IgD-negative memory B cell (primary cell): ENCODE measurements around the gene VEPH1. TPM values are rescaled to one million over a fixed set of nuclear protein-coding genes. Genes with fewer than 3 reads are reported as not detected.
"Not testable (repeated sequence)": the region's sequence is repeated elsewhere in the genome, so short reads cannot be mapped to it uniquely, and the experiment has no call there.

Experiments used
- H3K27ac Mint-ChIP-seq, 3 donors: one replicate each; pipeline ENCODE4 v1.8.0; 2020 to 2022; ENCODE audit warnings: mild to moderate bottlenecking in 3 of 3, mixed read lengths in 3 of 3, moderate library complexity in 1 of 3
- H3K27me3 Mint-ChIP-seq: one replicate; pipeline ENCODE4 v1.8.0; 2021; ENCODE audit warnings: mixed read lengths
- H3K36me3 Mint-ChIP-seq: one replicate; pipeline ENCODE4 v1.8.0; 2020; ENCODE audit warnings: mild to moderate bottlenecking, mixed read lengths
- H3K4me1 Mint-ChIP-seq, 3 donors: one replicate each; pipeline ENCODE4 v1.8.0; 2020 to 2022; ENCODE audit warnings: mixed read lengths in 3 of 3, mild to moderate bottlenecking in 1 of 3
- H3K4me3 Mint-ChIP-seq, 4 donors: one replicate each; pipeline ENCODE4 v1.8.0; 2020 to 2022; ENCODE audit warnings: mild to moderate bottlenecking in 4 of 4, mixed read lengths in 4 of 4, moderate library complexity in 3 of 4
- H3K9me3 Mint-ChIP-seq, 3 donors: one replicate each; pipeline ENCODE4 v1.8.0; 2020 to 2021; ENCODE audit warnings: mixed read lengths in 3 of 3, mild to moderate bottlenecking in 1 of 3
- polyA plus RNA-seq: library from polyadenylated mRNA; unstranded; fragments of 300-500 nt; fragmentation: Illumina TruSeq; gene quantifications from one replicate; pipeline ENCODE4 v1.2.3, GENCODE V29; 2021

The VEPH1 gene
- polyA plus RNA-seq, 1 donor from 2014 or later: not detected

DNA sequence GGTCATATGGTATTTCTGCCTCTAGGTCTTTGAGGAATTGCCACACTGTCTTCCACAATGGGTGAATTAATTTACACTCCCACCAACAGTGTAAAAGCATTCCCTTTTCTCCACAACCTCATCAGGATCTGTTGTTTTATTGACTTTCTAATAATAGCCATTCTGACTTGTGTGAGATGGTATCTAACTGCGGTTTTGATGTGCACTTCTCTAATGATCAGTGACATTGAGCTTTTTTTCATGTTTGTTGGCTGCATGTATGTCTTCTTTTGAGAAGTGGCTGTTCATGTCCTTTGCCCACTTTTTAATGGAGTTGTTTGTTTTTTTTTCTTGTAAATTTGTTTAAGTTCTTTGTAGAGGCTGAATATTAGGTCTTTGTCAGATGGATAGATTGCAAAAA lies 178.3 kb downstream of the VEPH1 start:
- not testable (repeated sequence) for H3K27me3 Mint-ChIP-seq, H3K4me3 Mint-ChIP-seq, H3K9me3 Mint-ChIP-seq, H3K36me3 Mint-ChIP-seq, H3K27ac Mint-ChIP-seq, H3K4me1 Mint-ChIP-seq

DNA sequence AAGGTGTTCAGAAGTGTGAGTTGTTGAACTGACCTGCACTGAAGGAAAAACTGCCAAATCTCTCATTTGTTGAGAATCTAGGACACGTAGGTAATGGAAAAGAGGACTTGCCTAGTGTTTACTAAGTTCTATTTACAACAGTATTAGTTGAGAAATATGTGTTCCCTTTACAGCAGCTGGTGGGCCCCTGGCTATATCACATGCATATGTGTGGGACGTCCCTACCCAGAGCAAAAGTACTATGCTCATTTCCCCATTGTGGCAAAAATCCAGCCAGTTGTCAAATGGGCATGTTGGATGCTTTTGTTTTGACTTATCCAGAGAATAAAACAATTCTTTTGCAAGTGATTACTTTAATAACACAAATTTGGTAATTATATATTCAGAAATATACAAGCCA lies 179.9 kb downstream of the VEPH1 start:
- Mint-ChIP-seq H3K9me3 (peaks cover 0 to 6% (median 3%) of the 10 kb centered on the region in 3 donors), H3K27ac (no peak overlapping the region), H3K4me3 (no peak overlapping the region), H3K36me3 (peaks cover 3% of the 10 kb centered on the region), H3K4me1 (peaks cover 0 to 2% (median 0%) of the 10 kb centered on the region in 3 donors), H3K27me3 (peaks cover 3% of the 10 kb centered on the region)

- Mint-ChIP-seq H3K27ac (no peak overlapping the region), H3K4me3 (no peak overlapping the region), H3K4me1 (no peaks in the 10 kb centered on the region), H3K27me3 (peaks cover 3% of the 10 kb centered on the region), H3K36me3 (peaks cover 2% of the 10 kb centered on the region), H3K9me3 (peaks cover 0 to 3% (median 0%) of the 10 kb centered on the region in 3 donors)
Measured at GRCh38 chr3:157319672-157320071, 183.5 kb downstream of the VEPH1 start.

GRCh38 chr3:157318639-157319288 lies 184.5 kb downstream of the VEPH1 start:
- H3K36me3 Mint-ChIP-seq: no peaks in the 10 kb centered on the region
- H3K27ac Mint-ChIP-seq: no peak overlapping the region
- H3K4me1 Mint-ChIP-seq: no peaks in the 10 kb centered on the region
- no peaks in the 10 kb centered on the region for H3K9me3 Mint-ChIP-seq
- no peaks in the 10 kb centered on the region for H3K27me3 Mint-ChIP-seq
- no peak overlapping the region for H3K4me3 Mint-ChIP-seq

GRCh38 chr3:157317895-157318294 lies 185.3 kb downstream of the VEPH1 start:
- H3K9me3 Mint-ChIP-seq: no peaks in the 10 kb centered on the region
- no peaks in the 10 kb centered on the region for H3K4me1 Mint-ChIP-seq
- no peaks in the 10 kb centered on the region for H3K27me3 Mint-ChIP-seq
- H3K27ac Mint-ChIP-seq: no peak overlapping the region
- H3K4me3 Mint-ChIP-seq: no peak overlapping the region
- H3K36me3 Mint-ChIP-seq: no peaks in the 10 kb centered on the region

GRCh38 chr3:157313186-157313585 lies 190.0 kb downstream of the VEPH1 start:
- Mint-ChIP-seq H3K27ac (no peak overlapping the region), H3K4me3 (no peak overlapping the region), H3K9me3 (no peaks in the 10 kb centered on the region), H3K4me1 (no peaks in the 10 kb centered on the region), H3K36me3 (no peaks in the 10 kb centered on the region), H3K27me3 (no peaks in the 10 kb centered on the region)

DNA sequence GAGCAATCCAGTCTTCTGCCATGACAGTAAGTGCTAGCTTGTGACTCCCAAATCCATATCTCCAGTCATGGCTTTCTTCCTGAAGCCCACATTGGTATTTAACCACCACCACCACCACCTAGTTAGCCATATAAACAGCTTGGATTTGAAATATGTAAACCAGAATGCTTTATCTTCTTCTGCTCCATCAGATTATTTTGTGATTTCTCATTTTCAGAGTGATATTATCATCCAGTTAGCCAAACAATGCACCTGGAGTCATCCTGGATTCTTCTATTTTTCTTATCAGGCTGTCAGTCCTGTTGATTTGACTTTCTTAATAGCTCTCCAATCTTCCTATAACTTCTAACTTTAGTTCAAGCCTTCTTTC lies 190.9 kb downstream of the VEPH1 start:
- H3K4me3 Mint-ChIP-seq: no peak overlapping the region
- H3K27ac Mint-ChIP-seq: no peak overlapping the region
- H3K27me3 Mint-ChIP-seq: no peaks in the 10 kb centered on the region
- H3K4me1 Mint-ChIP-seq: no peaks in the 10 kb centered on the region
- H3K36me3 Mint-ChIP-seq: no peaks in the 10 kb centered on the region
- no peaks in the 10 kb centered on the region for H3K9me3 Mint-ChIP-seq

GRCh38 chr3:157311633-157312375 lies 191.4 kb downstream of the VEPH1 start:
- Mint-ChIP-seq H3K9me3 (no peaks in the 10 kb centered on the region), H3K4me1 (no peaks in the 10 kb centered on the region), H3K27ac (no peak overlapping the region), H3K27me3 (no peaks in the 10 kb centered on the region), H3K36me3 (no peaks in the 10 kb centered on the region), H3K4me3 (no peak overlapping the region)

DNA sequence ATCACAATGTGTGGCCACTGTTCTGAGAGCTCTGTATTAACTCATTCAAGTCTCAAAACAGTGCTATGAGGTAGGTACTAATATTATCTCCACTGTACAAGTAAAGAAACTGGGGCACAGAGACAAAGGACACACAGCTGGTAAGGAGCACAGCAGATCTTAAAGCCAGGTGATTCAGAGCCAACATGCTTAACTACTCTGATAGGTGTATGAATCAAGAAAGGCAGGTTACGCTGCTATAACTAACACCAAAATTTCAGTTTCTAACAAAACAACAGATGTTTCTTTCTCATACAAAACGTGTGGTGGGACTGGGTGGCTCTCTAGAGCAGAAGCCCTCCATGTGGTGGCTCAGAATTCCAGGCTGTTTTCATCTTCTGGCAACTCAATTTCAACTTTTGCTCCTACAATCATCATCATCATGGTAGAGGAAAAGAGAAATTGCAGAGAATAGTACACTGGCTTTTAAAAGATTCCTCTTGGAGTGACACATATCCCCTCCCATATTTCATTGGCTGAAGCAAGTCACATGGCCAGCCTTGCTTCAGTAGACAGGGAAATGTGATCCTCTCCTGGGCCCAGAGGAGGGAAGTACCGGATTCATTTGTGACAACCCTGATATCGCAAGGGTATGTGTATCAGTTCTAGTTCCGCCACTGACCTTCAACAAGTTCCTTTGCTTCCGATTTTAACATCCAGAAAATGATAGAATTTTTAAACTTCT lies 192.7 kb downstream of the VEPH1 start:
- Mint-ChIP-seq H3K4me1 (no peaks in the 10 kb centered on the region), H3K4me3 (no peak overlapping the region), H3K36me3 (no peaks in the 10 kb centered on the region), H3K9me3 (no peaks in the 10 kb centered on the region), H3K27me3 (no peaks in the 10 kb centered on the region), H3K27ac (no peak overlapping the region)

DNA sequence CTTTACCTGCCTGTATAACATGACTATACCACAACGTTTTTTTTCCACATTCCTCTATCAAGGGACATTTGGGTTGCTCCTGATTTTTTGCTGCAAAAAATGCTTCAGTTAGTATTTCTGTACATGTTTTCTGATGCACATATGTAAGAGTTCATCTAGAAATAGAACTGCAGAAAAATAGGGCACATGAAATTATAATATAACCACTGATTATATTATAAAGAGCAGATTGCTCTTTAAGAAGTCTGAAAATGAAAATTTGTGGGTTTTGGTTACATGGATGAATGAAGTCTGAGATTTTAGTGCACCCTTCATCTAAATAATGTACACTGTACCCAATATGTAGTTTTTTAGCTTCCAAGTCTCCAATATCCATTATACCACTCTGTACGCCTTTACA lies 196.7 kb downstream of the VEPH1 start:
- H3K4me1 Mint-ChIP-seq: no peaks in the 10 kb centered on the region
- no peaks in the 10 kb centered on the region for H3K27me3 Mint-ChIP-seq
- peaks cover 4% of the 10 kb centered on the region for H3K36me3 Mint-ChIP-seq
- H3K9me3 Mint-ChIP-seq: no peaks in the 10 kb centered on the region
- H3K4me3 Mint-ChIP-seq: no peak overlapping the region
- H3K27ac Mint-ChIP-seq: no peak overlapping the region

DNA sequence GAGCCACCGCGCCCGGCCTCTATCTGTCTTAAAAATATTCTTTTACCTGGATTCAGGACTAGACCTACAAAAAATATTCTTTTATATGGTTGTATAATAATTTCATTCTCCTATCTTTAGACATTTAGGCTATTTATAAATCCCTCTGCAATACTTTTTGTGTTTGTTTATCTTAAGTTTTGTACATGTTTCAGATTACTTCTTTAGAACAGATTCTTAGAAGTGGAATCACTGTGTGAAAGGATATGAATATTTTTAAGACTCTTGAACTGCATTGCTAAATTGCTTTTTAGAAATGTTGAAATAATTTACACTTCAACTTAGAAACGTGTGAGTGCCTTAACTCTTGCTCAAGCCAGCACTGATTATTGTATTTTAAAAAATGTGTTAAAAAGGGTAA lies 197.8 kb downstream of the VEPH1 start:
- H3K27me3 Mint-ChIP-seq: no peaks in the 10 kb centered on the region
- H3K27ac Mint-ChIP-seq: no peak overlapping the region
- H3K4me3 Mint-ChIP-seq: no peak overlapping the region
- H3K9me3 Mint-ChIP-seq: no peaks in the 10 kb centered on the region
- no peaks in the 10 kb centered on the region for H3K4me1 Mint-ChIP-seq
- H3K36me3 Mint-ChIP-seq: peaks cover 4% of the 10 kb centered on the region

GRCh38 chr3:157301755-157302154 lies 201.5 kb downstream of the VEPH1 start:
- H3K27ac Mint-ChIP-seq: no peak overlapping the region
- no peaks in the 10 kb centered on the region for H3K4me1 Mint-ChIP-seq

DNA sequence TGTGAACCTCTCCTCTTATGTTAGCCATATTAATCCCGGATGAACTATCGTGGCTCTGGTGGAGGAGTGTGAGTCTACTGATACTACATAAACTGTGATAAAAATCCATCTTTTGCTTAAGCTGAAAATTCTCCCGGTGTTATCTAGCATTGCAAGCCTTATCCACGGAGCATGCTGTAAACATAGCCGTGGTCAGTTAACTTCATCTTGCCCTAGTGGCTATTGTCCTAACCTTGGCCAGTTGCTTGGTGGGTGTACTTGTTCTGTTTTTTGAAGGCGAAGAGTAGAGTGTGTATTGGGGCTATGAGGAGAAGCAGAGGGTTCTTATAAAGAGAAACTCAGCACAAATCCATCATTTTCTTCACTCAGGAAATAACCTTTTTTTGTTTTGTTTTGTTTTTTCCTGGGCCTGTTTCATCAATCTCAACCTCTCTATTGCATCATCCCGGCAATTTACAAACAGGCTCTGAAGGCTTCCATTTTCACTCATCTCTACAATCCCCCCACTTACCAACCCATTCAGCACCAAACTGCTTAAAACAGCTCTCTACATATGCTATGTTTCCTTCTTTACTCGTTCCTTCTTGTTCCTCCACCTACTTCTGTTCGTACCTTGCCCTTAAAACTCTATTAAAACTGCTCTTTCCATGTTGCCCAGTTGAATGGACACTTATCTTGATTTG lies 202.1 kb downstream of the VEPH1 start:
- no peaks in the 10 kb centered on the region for H3K27me3 Mint-ChIP-seq
- no peaks in the 10 kb centered on the region for H3K4me1 Mint-ChIP-seq
- H3K4me3 Mint-ChIP-seq: no peak overlapping the region
- peaks cover 4% of the 10 kb centered on the region for H3K36me3 Mint-ChIP-seq
- H3K9me3 Mint-ChIP-seq: no peaks in the 10 kb centered on the region
- no peak overlapping the region for H3K27ac Mint-ChIP-seq

More at GRCh38 chr3:157301755-157302154, 201.5 kb downstream of the VEPH1 start:
- no peaks in the 10 kb centered on the region for H3K27me3 Mint-ChIP-seq
- H3K36me3 Mint-ChIP-seq: peaks cover 4% of the 10 kb centered on the region
- H3K9me3 Mint-ChIP-seq: no peaks in the 10 kb centered on the region
- H3K4me3 Mint-ChIP-seq: no peak overlapping the region

- Mint-ChIP-seq H3K4me3 (no peak overlapping the region), H3K36me3 (peaks cover 4% of the 10 kb centered on the region), H3K9me3 (no peaks in the 10 kb centered on the region), H3K27ac (no peak overlapping the region), H3K4me1 (no peaks in the 10 kb centered on the region), H3K27me3 (no peaks in the 10 kb centered on the region)
Measured at GRCh38 chr3:157300094-157300493, 203.1 kb downstream of the VEPH1 start.

GRCh38 chr3:157297328-157297915 lies 205.8 kb downstream of the VEPH1 start:
- H3K36me3 Mint-ChIP-seq: no peaks in the 10 kb centered on the region
- H3K27ac Mint-ChIP-seq: no peak overlapping the region
- H3K9me3 Mint-ChIP-seq: no peaks in the 10 kb centered on the region
- no peaks in the 10 kb centered on the region for H3K4me1 Mint-ChIP-seq
- no peak overlapping the region for H3K4me3 Mint-ChIP-seq
- H3K27me3 Mint-ChIP-seq: no peaks in the 10 kb centered on the region
